Measurements from ENCODE around the gene EXD1.
"Not testable (repeated sequence)": the region's sequence is repeated elsewhere in the genome, so short reads cannot be mapped to it uniquely, and the experiment has no call there.

The EXD1 gene, protein sequence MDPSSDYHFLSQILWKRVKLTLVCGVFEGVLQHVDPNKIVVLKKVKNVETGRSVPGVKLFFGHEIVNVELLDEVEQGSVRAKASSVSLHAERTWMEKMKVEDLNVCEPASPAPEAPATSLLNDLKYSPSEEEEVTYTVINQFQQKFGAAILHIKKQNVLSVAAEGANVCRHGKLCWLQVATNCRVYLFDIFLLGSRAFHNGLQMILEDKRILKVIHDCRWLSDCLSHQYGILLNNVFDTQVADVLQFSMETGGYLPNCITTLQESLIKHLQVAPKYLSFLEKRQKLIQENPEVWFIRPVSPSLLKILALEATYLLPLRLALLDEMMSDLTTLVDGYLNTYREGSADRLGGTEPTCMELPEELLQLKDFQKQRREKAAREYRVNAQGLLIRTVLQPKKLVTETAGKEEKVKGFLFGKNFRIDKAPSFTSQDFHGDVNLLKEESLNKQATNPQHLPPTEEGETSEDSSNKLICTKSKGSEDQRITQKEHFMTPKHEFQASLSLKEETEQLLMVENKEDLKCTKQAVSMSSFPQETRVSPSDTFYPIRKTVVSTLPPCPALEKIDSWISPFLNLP

DNA sequence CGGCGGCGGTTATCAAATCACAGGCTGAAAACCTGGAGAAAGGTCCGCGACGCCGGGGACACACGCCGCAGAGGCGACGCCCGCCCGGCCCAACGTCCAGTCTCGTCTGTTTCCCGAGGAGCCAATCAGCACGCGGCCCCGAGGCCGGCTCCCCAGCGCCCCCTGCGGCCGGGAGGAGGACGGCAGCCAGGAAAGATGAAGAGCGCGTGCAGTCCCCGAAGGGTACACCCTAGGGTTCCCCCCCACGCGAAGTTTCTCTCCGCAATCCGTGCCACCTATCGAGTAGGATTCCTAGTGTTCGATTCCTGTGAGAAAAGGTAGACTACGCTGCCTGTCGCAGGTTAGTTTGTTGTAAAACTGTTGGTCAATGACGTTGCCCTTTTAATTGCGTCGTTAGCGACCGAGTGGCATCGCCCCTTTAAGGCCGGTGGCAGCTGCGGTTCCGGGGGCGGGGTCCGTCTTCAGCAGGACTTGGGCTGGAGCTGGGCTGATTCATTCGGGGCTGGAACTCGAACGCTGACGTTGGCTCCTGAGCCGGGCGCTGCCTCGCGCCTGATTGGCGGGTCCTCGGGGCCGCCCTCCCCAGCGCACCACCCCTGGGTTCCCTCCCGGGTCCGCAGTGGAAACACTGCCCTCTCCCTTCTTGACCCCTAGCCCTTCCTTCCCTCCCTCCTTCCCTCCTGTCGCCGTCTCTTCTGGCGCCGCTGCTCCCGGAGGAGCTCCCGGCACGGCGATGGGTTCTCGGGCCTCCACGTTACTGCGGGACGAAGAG is at the start of gene EXD1, which contains the start of gene CHP1:
TSS of gene EXD1 (minus strand) at position 108 of the 772 bp plus-strand sequence. CDS start 4,182 bp downstream, outside the sequence.
TSS of gene CHP1 (plus strand) at position 619 of the 772 bp plus-strand sequence. CDS start at position 734, 115 bp downstream.
- DNase-seq (ENCODE audit: low read depth in 2 of 2) = peak; percentile 92 to 93

DNA sequence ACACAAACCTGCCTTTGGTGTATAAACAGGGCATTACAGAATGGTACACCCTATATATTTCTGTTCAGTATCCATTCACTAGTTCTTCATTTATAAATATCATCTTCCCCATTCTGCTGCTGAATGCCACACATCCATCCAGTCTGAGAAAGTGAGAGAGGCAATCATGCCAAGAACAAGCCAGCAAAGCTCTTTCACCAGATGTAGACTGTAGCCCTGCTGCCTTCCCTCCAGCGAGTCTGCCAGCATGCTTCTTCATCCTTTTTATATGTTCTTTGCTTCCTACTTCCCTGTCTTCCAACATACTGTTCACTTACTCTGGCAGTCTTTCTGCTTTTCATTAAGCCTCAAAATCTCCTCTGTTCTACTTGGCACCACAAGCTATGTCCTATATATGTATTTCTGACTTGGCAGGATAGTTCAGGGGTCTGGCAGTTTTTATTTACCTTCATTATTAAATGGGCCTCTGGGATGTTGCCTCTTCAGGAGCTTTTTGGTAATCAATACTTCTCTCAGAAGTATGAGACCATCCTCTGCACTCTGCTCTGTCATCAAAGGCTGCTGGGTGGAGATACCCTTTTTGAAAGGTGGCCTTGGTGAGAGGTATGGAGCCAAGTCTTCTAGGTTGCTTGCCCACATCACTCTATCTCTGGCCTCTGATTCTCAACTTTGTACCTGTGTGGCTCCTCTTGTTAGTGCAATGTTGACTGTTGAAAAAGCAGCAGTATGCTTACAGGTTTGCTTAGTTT is 49.2 kb upstream of the EXD1 start:
- no peak for DNase-seq (ENCODE audit: low read depth in 2 of 2)

DNA sequence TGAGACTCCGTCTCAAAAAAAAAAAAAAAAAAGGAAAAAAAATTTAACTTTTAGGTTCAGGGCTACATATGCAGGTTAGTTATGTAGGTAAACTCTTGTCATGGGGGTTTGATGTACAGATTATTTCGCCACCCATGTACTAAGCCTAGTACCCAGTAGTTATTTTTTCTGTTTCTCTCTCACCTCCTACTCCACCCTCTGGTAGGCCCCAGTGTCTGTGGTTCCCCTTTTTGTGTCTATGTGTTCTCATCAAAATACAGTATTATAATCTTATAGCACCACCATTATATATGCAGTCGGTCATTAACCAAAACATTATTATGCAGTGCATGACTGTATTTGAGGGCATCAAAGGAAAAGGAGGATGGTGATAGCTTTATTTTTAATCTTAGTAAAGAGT is 47.8 kb upstream of the EXD1 start:
- no peak for DNase-seq (ENCODE audit: low read depth in 2 of 2)

DNA sequence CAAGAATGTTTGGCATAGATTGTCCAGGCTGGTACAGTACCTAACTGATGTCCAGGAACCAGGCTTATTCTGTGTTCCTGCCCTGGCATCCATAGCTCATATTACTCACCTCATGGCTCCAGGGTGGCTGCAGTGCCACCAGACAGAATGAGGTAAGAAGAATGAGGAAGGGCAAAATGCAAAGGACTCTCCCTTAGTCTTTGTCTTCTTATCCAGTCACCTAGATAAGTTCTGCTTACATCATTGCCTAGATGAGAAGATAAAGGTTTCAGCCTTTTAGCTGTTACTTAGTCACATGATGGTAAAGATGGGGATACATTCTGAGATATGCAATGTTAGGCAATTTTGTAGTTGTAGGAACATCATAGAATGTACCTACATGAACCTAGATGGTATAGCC is 46.3 kb upstream of the EXD1 start:
- DNase-seq (ENCODE audit: low read depth in 2 of 2) = no peak

DNA sequence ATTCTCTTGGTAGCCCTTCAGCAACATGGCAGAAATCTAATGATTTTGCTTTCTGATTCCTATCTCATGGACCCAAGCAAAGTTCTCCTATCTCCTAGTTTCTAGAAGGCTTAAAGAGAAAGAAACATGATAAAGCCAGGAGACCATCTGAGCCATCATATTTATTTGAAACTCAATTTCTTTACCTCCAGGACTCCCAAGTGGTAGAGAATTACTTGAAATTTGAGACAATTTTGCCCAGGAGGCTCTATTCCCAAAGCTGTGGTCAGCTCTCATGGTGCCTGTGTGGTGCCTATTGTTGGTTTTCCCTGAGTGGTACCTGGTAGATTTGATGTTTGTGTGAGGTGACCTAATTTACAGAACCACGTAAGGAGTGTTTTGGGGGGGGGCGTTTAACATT is 39.3 kb upstream of the EXD1 start:
- no peak for DNase-seq (ENCODE audit: low read depth in 2 of 2)

DNA sequence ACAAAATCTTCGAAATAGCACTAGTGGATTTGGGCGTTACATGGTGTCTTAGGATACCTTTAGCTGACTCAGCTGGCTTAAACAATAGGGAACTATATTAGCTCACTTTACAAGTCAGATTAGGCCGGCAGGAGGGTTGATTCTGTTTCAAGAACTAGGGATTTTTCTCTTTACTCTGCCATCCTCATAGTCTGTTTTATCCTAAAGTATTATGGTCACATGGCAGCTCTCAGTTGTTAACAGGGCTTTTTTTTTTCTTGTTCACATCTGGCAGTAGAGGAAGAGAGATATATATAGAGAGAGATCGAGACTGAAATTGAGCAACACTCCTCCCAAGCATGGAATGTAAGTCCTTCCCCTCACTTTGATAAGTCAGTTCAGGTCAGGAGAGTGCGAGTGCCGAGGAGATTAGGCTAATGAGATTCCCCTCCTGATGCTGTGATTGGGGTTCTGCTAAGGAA is 33.4 kb upstream of the EXD1 start:
- peak in 1 of 2 experiments; percentile 26 for DNase-seq (ENCODE audit: low read depth in 2 of 2)

DNA sequence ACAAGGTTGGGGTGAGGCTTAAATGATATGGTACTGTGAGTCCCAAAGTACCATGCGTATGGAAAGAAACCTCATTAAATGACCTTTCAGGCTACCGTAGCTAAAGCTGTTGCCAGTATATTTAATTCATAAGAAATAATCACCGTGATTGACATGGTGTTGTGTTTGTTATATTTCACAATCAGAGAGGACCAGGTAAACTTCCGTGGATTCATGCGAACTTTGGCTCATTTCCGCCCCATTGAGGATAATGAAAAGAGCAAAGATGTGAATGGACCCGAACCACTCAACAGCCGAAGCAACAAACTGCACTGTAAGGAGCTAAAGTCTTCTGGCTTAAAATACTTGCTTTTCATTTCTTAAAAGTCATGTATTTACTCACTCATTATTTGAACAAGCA is 32.0 kb upstream of the EXD1 start:
- no peak for DNase-seq (ENCODE audit: low read depth in 2 of 2)

DNA sequence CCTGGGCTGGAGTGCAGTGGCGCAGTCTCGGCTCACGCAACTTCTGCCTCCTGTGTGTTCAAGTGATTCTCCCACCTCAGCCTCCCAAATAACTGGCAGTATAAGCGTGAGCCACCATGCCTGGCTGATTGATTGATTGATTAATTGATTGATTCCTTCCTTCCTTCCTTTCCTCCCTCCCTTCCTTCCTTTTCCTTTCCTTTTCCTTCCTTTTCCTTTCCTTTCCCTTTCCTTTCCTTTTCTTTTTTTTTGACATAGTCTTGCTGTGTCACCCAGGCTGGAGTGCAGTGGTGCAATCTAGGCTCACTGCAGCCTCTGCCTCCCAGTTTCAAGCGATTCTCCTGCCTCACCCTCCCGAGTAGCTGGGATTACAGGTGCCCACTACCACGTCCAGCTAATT is 30.4 kb upstream of the EXD1 start:
- DNase-seq (ENCODE audit: low read depth in 2 of 2) = not testable (repeated sequence)

DNA sequence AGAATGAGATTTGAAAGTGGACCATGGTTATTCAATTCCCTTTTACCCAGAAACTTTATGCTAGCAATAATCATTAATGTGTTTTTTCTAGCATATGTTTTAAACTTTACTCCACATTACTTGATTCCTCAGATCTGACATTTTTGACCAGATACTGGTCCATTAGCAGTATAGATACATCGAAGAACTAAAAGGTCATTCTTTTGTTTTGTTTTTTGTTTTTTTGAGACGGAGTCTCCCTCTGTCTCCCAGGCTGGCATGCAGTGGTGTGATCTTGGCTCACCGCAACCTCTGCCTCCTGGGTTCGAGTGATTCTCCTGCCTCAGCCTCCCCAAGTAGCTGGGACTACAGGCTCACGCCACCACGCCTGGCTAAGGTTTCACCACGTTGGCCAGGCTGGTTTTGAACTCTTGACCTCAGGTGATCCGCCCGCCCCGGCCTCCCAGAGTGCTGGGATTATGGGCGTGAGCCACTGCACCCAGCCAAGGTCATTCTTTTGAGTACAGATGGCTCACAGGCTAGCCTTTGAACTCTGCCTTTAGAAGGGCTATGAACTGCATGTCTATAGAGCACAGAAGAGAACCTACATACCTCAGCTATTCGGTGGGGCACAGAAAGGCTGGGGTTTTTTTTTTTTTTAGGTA is 29.1 kb upstream of the EXD1 start:
- no peak for DNase-seq (ENCODE audit: low read depth in 2 of 2)

DNA sequence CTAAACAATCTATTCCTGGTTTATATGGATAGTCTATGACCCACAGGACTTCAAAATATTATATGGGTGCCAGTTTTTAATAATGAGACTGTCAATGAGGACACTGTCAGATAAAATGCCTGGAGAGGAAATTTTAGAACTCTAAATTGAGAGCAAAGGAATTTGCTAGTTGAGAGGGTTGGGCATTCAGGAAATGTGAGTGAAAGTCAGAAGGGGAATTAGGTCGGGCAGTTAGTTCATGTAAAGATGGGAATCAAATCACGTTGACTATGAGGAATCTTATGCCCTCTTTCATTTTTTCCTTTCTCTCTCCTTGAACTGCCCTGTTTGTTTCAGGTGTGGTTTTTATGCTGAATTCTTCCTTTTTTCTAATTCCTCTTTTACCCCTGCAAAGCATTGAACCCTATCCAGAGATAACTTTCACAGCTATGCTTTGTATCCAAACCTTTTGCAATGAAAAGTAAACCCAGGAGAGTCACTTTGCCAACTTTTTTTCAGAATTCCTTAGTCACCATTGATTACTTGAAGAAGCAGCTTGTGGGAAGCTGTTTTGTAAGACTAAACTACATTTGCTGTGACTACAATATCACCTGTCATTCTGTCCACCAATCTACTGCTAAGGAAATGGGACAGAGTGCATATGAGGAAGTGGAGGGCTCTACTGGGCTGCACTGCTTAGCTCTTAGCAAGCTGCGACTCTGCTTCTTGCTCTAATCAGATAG is 28.4 kb upstream of the EXD1 start:
- DNase-seq (ENCODE audit: low read depth in 2 of 2) = no peak

DNA sequence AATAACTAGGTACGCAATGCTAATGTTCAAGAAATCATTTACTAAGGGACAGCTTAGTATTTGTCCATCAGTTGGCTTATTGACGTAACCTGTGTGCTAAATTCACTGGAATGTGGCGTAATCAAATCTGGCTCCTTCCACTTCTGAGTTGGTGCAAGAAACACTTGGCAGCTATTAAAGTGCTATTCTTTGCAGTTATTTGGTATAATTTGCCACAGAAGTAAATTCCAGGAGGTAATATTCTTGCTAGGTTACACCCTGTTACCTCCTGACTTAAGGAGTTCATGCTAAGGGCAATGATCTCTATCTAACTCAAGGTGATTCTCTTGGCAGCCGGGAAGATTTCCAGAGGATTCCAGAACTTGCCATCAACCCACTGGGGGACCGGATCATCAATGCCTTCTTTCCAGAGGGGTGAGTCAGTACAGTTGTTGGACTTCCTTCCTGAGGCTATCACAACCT is 26.1 kb upstream of the EXD1 start:
- no peak for DNase-seq (ENCODE audit: low read depth in 2 of 2)

DNA sequence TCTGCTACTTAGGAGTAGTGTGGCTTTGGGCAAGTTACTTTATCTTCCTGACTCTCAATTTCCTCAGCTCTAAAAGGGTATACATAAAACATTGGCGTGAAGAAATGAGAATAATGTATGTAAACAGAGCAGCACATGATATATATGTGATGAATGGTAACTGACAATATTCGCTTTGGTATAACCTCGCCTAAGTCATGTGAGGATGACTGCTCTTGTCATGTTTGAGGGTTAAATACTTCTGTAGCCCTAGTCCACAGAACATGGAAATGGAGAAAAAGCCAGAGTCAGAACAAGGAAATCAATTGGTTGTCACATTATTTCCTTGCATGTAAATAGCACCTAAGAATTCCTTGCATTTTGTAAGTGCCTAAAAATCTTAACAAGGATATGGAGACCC is 25.5 kb upstream of the EXD1 start:
- DNase-seq (ENCODE audit: low read depth in 2 of 2) = no peak

DNA sequence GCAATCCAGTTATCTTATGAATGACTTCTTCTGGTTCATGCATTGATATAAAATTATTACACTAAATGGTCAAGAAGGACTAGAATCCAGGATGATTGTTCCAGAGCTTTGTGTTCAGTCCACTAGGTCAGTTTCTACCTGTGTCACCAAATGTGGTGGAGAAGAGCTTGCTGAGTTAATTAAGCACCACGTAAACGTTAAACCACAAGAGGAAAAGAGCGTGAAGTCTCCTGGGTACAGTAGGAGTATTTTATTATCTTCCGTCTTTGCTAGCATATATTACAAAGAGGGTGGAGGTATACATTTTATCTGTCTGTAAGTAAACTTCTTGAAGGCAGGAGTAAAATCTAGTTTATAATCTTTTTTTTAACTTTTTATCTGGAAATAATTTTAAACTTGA is 24.0 kb upstream of the EXD1 start:
- no peak for DNase-seq (ENCODE audit: low read depth in 2 of 2)

DNA sequence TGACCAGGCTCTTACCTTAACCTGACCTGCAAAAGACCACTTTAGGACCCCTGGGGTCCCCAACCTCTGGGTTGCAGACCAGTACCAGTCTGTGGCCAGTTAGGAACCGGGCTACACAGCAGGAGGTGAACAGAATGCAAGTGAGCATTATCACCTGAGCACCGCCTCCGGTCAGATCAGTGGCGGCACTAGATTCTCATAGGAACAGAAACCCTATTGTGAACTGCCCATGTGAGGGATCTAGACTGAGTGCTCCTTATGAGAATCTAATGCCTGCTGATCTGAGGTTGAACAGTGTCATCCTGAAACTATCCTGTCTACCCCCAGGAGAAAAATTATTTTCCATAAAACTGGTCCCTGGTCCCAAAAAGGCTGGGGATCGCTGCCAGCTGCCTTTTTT is 20.9 kb upstream of the EXD1 start:
- DNase-seq (ENCODE audit: low read depth in 2 of 2) = no peak

DNA sequence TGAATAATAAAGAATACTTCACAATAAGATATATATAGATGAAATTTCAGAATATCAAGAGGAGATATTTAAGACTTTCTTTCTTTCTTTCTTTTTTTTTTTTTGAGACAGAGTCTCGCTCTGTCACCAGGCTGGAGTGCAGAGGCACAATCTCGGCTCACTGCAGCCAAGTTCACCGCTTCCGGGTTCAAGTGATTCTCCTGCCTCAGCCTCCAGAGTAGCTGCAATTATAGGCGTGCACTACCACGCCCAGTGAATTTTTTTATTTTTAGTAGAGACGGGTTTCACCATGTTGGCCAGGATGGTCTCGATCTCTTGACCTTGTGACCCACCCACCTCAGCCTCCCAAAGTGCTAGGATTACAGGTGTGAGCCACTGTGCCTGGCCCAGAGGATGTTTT is 20.2 kb upstream of the EXD1 start:
- DNase-seq (ENCODE audit: low read depth in 2 of 2) = not testable (repeated sequence)

DNA sequence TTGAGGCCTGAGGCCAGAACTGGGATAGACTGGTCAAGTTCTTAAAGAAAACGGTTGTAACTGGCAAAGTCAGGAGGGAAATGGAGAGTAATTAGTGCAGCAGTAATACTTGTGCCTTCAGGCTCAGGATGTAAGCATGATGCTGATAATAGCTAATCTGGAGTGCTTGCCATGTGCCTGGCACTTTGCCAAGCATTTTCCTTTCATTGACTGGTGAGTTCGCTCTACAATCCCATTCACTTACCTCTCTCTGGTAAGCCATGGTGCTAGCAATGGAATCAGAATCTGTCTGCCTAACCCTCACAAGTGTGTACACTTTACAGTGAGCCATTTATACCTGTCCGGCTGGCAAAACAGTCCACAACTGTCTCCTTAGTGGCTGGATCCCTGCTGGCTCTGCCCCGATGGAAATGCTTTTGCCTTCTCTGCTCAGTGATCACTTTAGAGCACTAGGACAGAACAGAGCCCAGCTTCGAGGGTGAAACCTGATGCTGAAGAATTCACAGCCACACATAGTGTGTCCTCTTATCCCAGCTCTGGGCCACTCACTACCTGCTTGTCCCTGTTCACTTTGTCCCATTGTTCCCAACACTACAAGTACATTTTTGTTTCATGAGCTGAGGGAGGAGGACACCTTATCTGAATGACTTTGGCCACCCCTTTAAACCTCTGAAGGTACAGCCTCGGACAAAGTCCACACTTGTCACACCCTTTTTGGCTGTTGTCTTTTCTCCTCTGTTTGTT is 10.8 kb upstream of the EXD1 start:
- no peak for DNase-seq (ENCODE audit: low read depth in 2 of 2)

DNA sequence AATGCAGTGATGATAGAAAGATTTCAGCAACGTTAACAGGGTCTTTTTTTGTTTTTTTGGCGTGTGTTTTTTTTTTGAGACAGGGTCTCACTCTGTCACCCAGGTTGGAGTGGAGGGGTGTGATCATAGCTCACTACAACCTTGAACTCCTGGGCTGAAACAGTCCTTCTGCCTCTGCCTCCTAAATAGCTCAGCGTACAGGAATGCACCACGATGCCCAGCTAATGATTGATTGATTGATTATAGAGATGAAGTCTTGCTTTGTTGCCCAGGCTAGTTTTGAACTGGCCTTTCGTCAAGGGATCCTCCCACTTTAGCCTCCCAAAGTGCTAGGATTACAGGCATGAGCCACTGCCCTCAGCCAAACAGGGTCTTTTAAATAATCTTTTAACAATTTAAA is 7.5 kb upstream of the EXD1 start:
- no peak for DNase-seq (ENCODE audit: low read depth in 2 of 2)

DNA sequence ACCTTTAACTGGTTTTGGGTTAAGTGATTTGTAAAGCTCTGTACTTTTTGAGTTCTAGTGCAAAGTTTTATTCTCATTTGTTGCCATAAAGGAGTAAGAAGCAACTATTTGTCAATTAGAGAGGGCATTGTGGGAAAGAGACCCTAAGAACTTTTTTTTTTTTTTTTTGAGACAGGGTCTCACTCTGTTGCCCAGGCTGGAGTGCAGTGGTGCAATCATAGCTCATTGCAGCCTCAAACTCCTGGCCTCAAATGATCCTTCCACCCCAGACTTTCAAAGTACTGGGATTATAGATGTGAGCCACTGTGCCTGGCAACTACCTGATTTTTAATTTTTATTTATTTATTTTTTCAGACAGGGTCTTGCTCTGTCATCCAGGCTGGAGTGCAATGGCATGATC is 5.4 kb upstream of the EXD1 start:
- no peak for DNase-seq (ENCODE audit: low read depth in 2 of 2)

DNA sequence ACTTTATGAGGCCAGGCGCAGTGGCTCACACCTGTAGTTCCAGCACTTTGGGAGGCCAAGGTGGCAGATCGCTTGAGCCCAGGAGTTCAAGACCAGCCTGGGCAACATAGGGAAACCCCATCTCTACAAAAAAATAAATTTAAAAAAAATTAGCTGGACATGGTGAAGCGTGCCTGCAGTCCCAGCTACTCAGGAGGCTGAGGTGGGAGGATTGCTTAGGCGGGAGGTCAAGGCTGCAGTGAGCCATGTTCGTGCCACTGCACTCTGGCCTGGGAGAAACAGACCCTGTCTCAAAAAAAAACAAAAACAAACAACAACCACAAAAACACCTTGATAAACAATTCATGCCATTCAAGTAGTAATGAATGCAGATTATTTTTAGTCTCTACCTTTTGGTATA is 4.7 kb upstream of the EXD1 start:
- not testable (repeated sequence) for DNase-seq (ENCODE audit: low read depth in 2 of 2)

DNA sequence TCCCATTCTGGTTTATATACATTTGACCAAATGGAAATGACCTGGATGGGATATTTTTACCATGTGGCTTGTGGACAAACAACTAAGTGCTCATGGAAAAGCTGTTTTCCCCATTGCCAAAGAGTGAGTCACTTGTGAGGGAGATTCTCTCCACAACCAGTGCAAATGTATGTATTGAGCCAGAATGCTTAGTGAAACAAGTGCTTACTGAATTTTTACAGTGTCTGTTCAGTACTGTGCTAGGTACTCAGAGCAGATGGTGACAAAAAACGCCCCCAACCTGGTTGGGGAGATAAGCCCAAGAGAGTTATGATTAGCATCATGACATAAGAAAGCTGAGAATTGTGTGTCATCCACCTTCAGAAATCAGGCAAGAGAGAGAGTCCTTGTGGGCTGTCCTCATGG is 2.8 kb upstream of the EXD1 start:
- DNase-seq (ENCODE audit: low read depth in 2 of 2) = peak; percentile 10 to 18

Data from fibroblast of skin of left quadriceps (primary cell).